H1 (cell line): ENCODE measurements around the gene CAT.

Source experiments
- CTCF ChIP-seq, 3 experiments: IDR thresholded peaks; 1 replicate in 2 of 3; 2 replicates in 1 of 3; pipeline versions ENCODE4 v1.5.1 to v1.6.1; 2011; ENCODE audit warnings: low read length in 3 of 3, mild to moderate bottlenecking in 3 of 3, inconsistent platforms in 2 of 3, low read depth in 1 of 3, moderate library complexity in 1 of 3; ENCODE audit not compliant: insufficient read depth in 1 of 3; ENCODE audit errors: control extremely low read depth in 1 of 3
- EZH2 ChIP-seq: fragments of 200-600 bp; sonication (generic); IDR thresholded peaks from 2 replicates; pipeline ENCODE4 v1.7.1; 2012; ENCODE audit warnings: low read depth, mild to moderate bottlenecking, moderate library complexity, low read length, inconsistent platforms; ENCODE audit not compliant: severe bottlenecking
- MAX ChIP-seq: IDR thresholded peaks from 2 replicates; pipeline ENCODE4 v1.6.1; 2012; ENCODE audit warnings: inconsistent platforms
- RNF2 ChIP-seq: fragments of 200-900, 300-1000 bp; sonication (generic); IDR thresholded peaks from 2 replicates; pipeline ENCODE4 v1.7.1; 2016; ENCODE audit warnings: borderline replicate concordance, low read depth, mild to moderate bottlenecking, antibody characterized with exemption, low read length; ENCODE audit not compliant: poor library complexity, severe bottlenecking; ENCODE audit errors: missing control alignments
- SRF ChIP-seq: IDR thresholded peaks from 2 replicates; pipeline ENCODE4 v1.6.1; 2011; ENCODE audit warnings: mild to moderate bottlenecking, low read depth, low read length, moderate library complexity

GRCh38 chr11:34488855-34489557 is 50.3 kb downstream of the CAT start:
- no peak for TF ChIP-seq RNF2
- no peak for TF ChIP-seq EZH2
- TF ChIP-seq MAX: no peak
- TF ChIP-seq CTCF (IDR thresholded peaks at IDR 0.05; ENCODE audit: control extremely low read depth in 1 of 3, insufficient read depth in 1 of 3, low read depth in 1 of 3, low read length in 3 of 3): no peak
- no peak for TF ChIP-seq SRF
